CD4-positive, alpha-beta T cell treated with Interleukin-6 at 100 ng/mL for 8 hours (primary cell): ENCODE results near the gene CPD.
"Not testable (repeated sequence)": the region's sequence is repeated elsewhere in the genome, so short reads cannot be mapped to it uniquely, and the experiment has no call there.

Experiments
- DNase-seq: peaks from one replicate; pipeline ENCODE4 v3.0.0-alpha.2; 2020; ENCODE audit warnings: mixed read lengths, low spot score

CPD gene

GRCh38 chr17:30388321-30389179 is 9.8 kb downstream of the CPD start:
- no peak for DNase-seq

GRCh38 chr17:30389756-30390300 is 11.1 kb downstream of the CPD start:
- no peak for DNase-seq

GRCh38 chr17:30391534-30391933 is 12.8 kb downstream of the CPD start:
- DNase-seq = no peak

GRCh38 chr17:30393491-30393890 is 14.8 kb downstream of the CPD start:
- no peak for DNase-seq

GRCh38 chr17:30393911-30394867 is 15.5 kb downstream of the CPD start:
- DNase-seq = no peak

GRCh38 chr17:30395398-30396022 is 16.8 kb downstream of the CPD start:
- DNase-seq = no peak

- DNase-seq = no peak
Measured at GRCh38 chr17:30396129-30396528, 17.4 kb downstream of the CPD start.

GRCh38 chr17:30396612-30397011 is 17.9 kb downstream of the CPD start:
- DNase-seq = no peak

- no peak for DNase-seq
Measured at GRCh38 chr17:30398328-30399041, 19.8 kb downstream of the CPD start.

GRCh38 chr17:30401097-30401496 is 22.4 kb downstream of the CPD start:
- no peak for DNase-seq

GRCh38 chr17:30405161-30405560 is 26.4 kb downstream of the CPD start:
- DNase-seq = no peak

GRCh38 chr17:30410627-30411026 is 31.9 kb downstream of the CPD start:
- DNase-seq = not testable (repeated sequence)

- DNase-seq = not testable (repeated sequence)
Measured at GRCh38 chr17:30412008-30412496, 33.3 kb downstream of the CPD start.

- DNase-seq = no peak
Measured at GRCh38 chr17:30413109-30413508, 34.4 kb downstream of the CPD start.

GRCh38 chr17:30414486-30414885 is 35.8 kb downstream of the CPD start:
- no peak for DNase-seq

GRCh38 chr17:30415491-30415890 is 36.8 kb downstream of the CPD start:
- DNase-seq = no peak

- not testable (repeated sequence) for DNase-seq
Measured at GRCh38 chr17:30418070-30418469, 39.3 kb downstream of the CPD start.

GRCh38 chr17:30421592-30421991 is 42.9 kb downstream of the CPD start:
- no peak for DNase-seq

- DNase-seq = no peak
Measured at GRCh38 chr17:30422171-30422570, 43.4 kb downstream of the CPD start.

GRCh38 chr17:30424471-30424870 is 45.7 kb downstream of the CPD start:
- no peak for DNase-seq

- no peak for DNase-seq
Measured at GRCh38 chr17:30426292-30426691, 47.6 kb downstream of the CPD start.
